Right kidney (tissue), 1 donor: ENCODE data around the gene DLL1.

ENCODE experiments used
- DNase-seq: peaks from one replicate; pipeline ENCODE4 v3.0.0-alpha.2; 2016

Gene DLL1

DNA sequence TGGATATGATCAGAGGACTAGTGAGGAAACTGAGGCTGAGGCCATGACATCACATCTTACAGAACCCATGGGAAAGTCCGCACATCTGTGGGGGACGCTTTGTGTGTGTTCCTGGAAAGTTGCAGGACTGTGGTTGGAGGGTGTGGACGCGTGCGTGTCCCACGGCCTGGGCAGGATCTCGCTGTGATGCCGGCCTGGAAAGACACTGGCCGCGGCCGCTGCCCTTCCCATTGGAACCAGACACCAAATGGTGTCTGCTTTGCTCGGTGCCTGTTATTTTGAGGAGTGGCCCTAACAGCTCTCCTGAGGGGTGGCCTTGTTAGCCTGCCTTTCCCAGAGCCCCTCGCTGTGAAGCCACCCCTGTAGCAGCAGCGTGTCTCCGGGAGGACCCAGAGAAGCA lies 41.1 kb downstream of the DLL1 start:
- DNase-seq: no peak

DNA sequence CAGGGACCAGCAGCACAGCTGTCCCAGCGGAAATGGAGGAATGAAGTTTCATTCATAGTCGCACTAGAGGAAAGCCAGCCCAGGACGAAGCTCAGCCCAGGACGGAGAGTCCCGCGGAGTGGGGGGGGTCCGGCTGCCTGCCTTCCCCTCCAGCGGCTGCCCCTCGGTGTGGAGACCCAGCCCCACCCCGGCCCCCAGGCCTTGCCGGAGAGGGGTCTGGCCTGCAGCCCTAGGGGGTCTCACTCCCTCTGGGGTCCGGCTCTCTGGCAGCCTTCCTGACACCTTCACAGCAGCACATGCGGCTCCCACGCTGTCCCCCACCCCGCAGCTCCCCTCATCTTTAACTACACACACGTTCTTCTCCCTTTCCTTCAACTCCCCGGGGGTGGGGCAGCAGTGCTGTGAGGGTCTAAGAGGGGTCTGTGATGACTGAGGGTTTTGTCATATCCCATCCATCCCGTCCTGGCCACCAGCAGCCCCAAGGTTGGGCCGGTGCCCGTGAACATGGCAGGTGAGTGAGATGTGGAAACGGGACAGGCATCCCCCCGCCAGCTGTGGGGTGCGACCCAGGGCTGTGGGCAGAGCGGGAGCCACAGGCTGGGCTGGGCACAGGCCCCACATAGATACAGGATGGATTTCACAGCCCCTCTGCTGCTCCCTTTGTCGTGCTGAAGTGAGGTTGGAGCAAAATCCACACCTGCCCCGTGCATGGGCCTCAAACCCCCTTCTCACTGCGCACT lies 41.8 kb downstream of the DLL1 start:
- no peak for DNase-seq

DNA sequence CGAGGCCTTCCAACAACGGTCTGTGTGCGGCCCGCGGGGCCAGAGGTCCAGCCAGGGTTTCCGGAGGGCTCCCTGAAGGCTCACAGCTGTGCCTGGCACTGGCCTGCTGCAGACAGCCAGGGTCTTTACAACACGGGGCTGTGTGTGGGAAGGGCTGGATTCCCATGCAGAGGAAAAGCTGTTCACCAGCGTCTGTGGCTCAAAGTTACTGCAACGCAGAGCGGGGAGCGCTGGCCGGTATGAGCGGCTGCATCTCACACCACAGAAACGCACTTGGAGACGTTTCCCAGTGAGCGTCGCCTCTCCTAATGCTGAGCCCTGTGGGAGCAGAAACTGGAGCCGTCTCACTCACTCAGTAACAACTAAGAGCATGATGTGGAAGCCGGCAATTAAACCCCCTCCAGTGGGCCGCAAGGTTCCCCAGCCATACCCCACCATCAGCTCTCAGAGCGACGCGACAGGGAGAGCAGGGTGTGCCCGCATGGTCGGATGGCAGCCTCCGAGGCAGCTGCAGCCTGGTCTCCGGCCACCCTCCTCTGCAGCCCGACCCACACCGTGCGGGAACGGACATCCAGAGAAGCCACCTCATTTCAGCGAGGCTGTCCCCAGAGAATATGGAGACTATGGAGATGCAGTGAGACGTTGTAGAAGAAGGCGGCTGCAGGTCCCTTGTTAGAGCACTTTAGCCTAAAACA lies 42.6 kb downstream of the DLL1 start:
- peak; percentile 60 for DNase-seq

DNA sequence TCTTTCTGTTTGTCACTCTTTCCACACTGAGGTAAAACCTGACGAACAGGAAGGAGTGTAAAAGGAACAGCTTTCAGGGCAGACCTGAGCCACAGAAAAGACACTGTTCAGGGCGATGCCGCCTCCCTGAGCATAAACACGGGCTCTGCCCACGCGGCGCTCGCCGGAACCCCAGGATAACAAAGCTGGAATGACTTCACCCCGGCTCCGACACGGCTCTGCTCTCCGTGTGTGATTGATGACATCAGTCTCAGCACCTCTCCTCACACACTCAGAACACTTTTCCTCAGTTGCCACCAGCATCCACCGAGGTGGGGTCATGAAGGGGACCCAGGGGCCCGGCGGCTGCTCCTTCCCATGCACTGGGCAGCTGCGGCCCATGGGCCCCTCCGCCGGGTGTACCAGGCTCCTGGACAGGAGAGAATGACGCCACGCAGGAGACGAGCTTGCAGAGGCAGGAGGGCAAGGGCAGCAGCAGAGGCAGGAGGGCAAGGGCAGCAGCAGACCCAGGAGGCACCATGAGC lies 43.6 kb downstream of the DLL1 start:
- peak; percentile 68 for DNase-seq

DNA sequence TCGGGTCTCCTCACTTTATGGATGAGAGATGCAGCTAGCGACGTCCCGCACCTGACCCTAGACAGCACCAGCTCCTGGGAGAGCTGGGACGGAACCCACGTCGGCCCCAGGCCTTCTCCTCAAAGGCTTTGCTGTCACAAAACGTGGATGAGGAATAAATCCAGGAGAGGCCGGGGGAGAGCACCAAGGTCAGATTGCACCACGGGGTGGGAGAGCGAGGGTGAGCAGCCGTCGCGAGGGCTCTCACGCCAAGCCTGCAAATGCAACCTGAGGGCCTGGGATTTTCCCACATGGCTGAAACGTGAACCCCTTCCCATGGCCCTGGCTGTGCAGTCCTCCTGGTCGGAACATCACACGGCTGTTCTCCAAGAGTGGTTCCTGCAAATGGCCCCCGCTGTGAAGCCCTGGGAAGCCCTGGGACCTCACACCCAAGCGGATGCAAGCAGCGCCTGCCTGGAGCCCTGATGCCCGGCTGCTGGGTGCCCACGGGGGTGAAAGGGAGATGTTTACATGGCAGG lies 45.3 kb downstream of the DLL1 start:
- DNase-seq: no peak

DNA sequence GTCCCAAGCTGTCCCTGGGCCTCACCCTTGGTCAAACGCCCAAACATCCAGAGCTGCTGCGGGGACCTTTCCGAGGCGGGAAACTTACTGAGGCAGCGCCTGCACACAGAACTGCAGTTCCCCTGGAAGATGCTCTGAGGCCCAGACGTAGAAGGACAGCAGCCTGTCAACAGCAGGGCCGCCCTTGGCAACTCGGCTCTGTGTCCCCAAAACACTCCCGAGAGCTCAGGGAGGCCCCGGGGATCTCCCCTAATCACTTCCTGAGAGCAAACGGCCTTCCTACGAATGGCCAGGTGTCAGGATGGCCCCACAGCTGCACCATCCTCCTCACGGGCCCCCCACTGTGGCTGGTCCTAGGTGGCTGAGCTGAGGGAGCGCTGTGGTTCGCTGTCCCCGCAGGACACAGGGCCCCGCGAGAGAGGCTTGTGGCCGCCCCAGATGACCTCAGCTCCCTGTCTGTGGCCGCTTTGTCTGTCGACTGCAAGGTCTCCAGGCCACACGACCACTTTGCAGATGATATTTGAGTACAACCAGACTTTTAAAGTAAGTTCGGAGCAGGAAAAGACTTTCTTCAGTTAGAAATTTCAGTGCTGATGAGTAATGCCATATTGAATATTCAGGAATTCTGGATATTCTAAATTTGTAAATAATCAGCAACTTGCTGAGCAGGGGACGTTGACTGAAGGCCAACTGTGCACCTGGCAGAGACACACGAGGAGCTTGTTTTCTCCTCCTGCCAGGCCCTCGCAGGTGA lies 46.0 kb downstream of the DLL1 start:
- DNase-seq: no peak

DNA sequence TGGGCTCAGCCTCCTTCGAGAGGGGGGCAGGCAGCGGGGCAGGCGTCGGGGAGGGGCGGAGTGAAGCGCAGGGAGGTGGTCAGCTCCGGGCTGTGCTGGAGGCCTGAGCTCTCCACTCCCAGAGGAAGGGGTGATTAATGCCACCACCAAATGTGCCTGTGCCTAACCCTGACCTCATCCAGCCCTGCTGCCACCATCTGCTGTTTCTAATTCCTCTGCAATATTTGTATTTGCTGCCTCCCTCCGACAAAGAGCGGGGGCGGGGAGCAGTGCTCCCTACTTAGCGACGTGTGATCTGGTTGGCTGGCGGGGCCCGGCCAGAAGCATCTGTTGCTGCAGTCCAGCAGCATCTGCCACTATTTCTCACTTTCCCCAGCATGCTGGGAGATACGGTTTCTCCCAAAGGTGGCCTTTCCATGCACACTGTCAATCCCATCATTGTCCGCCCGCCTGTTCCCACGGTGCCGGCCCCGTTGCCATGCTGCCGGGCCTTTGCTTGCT lies 47.0 kb downstream of the DLL1 start:
- DNase-seq: peak; percentile 69

DNA sequence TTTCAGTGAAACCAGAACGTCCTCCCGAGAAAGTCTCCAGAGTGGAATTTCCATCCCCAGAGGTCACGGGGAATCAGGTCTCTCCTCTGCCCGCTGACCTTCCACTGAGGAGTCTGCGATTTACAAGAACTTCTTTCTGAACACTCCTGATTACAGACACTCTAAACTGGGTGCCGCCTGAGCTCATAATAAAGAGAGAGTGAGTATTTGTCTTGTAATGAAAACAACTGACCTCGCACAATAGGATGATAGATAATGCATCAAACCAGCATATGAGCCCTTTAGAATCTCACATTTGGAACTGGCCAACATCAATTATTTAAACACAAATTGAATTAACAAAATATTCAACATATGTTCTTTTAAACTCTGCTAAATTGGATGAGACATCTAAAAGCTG lies 47.5 kb downstream of the DLL1 start:
- no peak for DNase-seq

DNA sequence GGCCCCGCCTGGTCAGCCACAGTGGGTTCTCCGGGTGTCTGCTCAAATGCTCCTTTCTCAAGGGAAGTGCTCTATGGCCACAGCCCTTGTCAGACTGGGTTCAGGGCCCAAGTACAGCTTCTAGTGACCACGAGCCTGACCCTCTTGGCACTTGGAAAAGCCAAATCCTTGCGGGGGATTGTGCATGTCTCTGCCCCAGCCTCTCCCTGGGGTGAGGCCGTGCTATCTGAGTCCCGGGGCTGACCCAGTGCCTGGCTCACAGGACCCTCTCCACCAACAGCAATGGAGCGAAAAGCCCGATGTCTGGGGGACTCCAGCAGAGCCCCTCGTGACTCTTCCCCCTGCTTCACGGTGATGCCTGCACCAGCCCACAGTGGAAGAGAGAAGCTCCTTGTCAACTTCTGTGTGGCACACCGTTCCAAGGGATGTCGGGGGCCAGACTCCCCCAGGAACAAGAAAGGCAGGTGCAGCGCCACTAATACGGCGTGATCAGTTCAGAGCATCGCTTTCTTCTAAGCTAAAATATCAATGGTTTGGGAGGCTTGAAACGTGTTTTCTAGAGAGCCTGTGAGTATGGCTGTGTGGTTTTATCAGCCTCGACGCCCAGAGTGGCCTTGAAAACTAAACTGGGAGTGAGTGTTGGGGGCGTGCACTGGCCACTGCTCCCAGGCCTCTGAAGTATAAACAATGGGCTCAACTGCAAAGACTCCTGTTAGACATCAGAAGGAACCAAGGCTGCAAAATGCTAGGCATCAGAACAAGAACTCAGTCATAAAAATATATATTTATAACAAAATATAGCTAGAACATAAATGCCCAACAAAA lies 51.9 kb downstream of the DLL1 start:
- DNase-seq: no peak

DNA sequence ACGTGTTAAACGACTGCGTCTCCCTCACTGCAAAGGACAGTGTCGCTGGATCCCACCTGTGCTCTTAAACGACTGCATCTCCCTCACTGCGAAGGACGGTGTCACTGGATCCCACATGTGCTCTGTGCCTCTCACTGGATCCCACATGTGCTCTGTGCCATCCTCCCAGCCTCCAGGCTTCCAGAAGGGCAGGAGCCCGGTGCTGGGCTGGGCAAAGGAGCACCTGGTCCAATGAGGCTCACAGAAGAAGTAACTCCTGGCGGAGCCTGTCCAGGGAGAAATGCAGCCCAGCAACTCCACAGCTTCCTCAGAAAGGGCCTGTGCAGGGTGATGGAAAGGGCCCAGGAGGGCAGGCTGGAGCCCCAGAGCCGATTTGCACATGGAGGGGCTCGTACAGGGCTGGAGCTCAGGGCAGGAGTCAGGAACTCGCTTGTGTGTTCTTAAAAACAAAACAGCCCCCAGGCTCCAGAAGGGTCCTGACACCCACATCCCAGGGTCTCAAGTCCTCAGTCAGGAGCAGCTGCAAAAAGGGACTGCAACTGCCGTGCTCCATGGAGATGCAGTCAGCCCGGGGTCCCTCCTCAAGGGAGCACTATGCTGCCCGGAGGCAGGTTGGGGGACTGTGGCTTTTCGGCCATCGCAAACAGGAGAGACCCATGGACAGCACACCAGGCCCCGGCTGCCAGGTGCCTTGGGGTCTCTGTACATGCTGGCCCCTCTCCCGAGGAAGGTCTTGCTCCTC lies 52.7 kb downstream of the DLL1 start:
- DNase-seq: no peak

DNA sequence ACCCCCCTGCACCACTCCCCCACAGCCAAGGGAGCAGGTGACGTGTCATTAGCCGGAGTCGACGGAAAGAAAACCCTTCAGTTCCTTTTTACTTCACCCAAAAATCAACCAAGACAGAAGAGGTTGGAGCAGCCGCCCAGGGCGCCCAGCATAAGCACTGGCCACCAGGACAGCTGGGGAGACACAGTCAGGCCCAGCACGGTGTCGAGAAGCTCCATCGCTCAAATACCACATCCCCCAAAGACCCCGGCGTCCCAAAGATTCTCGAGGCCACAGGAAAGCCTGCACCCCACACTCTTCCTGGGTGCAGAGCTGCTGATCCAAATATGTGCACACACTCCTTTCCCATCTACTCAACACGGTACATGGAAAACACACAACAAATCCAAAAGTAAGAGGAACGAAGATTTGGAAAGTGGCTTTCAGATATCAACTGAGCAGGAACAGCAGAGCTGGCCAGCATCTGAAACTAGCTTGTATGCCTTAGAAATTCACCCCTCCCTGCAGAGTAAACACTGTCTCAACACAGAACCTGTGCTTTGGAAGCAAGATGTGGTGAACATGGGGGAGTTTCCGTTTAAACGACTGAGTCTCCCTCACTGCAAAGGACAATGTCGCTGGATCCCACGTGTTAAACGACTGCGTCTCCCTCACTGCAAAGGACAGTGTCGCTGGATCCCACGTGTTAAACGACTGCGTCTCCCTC lies 54.6 kb downstream of the DLL1 start:
- DNase-seq: no peak

DNA sequence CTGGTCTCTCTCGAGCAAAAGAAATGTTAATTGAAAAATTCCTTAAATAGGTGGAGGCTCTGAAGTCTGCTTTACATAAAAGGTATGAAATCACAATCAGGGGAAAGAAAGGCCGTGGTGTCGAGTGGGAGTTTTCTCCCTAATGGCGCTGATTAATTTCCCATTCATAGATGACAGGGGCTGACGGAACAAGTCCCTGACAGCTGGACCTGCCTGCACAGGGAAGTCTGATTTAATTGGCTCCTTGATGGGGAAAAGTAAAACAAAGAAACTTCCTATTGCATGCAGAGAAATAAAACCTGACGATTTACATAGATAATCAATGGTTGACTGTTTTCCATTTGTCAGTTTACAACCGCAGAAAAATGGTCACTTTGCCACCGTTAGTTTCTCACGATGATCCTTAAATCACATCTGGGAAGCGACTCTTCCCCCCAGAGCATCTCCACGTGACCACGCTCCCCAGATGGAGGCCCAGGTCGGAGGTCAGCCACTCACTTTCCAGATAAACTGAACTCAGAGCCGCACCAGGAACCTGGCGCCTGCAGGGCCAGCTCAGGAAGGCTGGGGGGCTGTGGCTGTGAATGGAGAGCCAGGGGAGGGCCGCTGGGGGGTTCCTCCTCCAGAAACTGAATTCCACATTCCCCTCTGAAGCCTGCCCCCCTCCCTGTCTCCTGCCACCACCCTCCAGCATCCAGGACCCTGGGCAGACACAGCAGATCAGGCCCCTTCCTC lies 55.3 kb downstream of the DLL1 start:
- no peak for DNase-seq

DNA sequence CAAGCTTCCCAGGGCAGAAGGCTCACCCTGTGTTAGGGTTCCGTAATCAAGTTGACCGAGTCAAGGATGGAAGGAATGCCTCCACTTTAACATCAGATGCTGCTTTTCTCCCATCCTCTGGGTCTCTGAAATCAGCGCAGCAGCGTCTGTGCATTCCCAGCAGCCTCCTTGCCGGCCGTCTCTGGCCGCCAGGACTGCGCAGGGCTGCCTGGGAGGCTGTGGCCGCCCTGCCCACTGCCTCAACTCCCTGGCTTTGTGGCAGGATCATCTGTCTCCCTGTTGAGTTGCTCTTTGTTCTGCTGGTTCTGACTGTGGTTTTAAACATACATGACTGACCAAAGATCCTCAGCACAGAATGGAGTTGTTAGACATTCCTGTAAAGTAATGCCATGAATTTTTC lies 56.5 kb downstream of the DLL1 start:
- no peak for DNase-seq

DNA sequence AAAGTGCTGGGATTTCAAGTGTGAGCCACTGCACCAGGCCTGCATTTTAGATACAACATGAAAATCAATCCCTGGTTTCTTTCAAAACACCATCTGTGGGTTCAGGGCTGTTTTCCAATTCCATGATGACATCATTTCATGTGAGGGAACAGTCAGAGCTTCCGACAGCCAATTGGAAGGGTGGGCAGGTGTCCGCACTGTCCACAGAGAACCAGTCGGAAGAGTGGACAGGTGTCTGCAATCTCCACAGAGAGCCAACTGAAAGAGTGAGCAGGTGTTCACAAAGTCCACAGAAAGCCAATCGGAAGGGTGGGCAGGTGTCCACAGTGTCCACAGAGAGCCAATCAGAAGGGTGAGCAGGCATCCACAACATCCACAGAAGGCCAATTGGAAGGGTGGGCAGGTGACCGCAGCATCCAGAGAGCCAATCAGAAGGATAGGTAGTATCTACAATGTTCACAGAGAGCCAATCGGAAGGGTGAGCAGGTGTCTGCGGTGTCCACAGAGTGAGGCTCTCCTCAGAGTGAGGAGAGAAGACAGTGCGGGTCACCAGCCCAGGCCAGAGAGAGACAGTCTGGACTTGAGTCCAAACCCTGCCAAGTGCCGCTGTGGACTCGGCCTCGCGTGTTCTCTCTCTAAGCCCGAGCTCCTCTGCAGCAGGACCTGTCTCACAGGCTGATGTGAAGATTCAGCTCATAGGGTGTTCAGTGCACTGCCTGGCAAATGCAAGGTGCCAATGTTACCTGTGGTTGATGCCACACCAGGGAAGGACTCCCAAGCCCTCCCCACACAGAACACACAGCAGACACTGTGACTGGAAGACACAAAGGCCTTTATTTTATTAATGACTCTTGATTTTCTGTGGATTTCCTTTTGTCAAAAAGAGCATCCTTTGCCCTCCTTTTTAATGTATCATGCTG lies 57.3 kb downstream of the DLL1 start:
- no peak for DNase-seq
